Stimulated activated CD4-positive, alpha-beta T cell treated with anti-CD3 and anti-CD28 coated beads, Interleukin-12 subunit alpha, Interleukin-12 subunit beta, amount 100 ng/mL, for 4 hours (primary cell): ENCODE data around the gene ZNF583.

Source experiments
- DNase-seq: peaks from one replicate; pipeline ENCODE4 v3.0.0-alpha.2; 2020

Gene ZNF583

GRCh38 chr19:56476093-56476492 lies 72.0 kb downstream of the ZNF583 start:
- no peak for DNase-seq
